HepG2 (cell line): ENCODE results near the gene DAPK3. TPM values are rescaled to one million over a fixed set of nuclear protein-coding genes. Genes with fewer than 3 reads are reported as not detected.

Experiments
- NCOA1 ChIP-seq: sonication (generic); formaldehyde crosslinking; IDR thresholded peaks from 2 replicates; pipeline ENCODE4 v1.9.0; 2021; ENCODE audit warnings: missing genetic modification reagents
- NFIB ChIP-seq: sonication (generic); formaldehyde crosslinking; IDR thresholded peaks from 2 replicates; pipeline ENCODE4 v1.9.0; 2021; ENCODE audit warnings: missing genetic modification reagents, mild to moderate bottlenecking, borderline replicate concordance
- REL ChIP-seq: sonication (generic); formaldehyde crosslinking; conservative IDR thresholded peaks from 2 replicates; pipeline ENCODE4 v1.8.0; 2022; ENCODE audit warnings: mild to moderate bottlenecking, missing genetic modification reagents, moderate library complexity
- REXO4 ChIP-seq: sonication (generic); formaldehyde crosslinking; IDR thresholded peaks from 2 replicates; pipeline ENCODE4 v1.8.0; 2022; ENCODE audit warnings: missing genetic modification reagents, mild to moderate bottlenecking, borderline replicate concordance
- SALL1 ChIP-seq: sonication (generic); formaldehyde crosslinking; IDR thresholded peaks from 2 replicates; pipeline ENCODE4 v1.8.0; 2022; ENCODE audit warnings: mild to moderate bottlenecking, missing genetic modification reagents
- ZNF101 ChIP-seq: sonication (generic); formaldehyde crosslinking; IDR thresholded peaks from 2 replicates; pipeline ENCODE4 v1.4.0; 2020; ENCODE audit warnings: mild to moderate bottlenecking, low read depth, missing genetic modification reagents, borderline replicate concordance
- ZNF614 ChIP-seq: IDR thresholded peaks from 2 replicates; pipeline ENCODE4 v1.6.1; 2018; ENCODE audit warnings: missing biosample characterization, missing genetic modification reagents, inconsistent platforms, borderline replicate concordance
- ZNF652 ChIP-seq: IDR thresholded peaks from 2 replicates; pipeline ENCODE4 v1.6.1; 2016; ENCODE audit warnings: low read depth, borderline replicate concordance
- ZNF737 ChIP-seq: sonication (generic); formaldehyde crosslinking; IDR thresholded peaks from 2 replicates; pipeline ENCODE4 v1.5.0; 2020; ENCODE audit warnings: missing genetic modification reagents, mild to moderate bottlenecking, borderline replicate concordance
- polyA plus RNA-seq, 8 experiments: library from polyadenylated mRNA; depleted of rRNA in 3 of 8; stranded (reverse) in 7 of 8; unstranded in 1 of 8; fragments of >200 nt; fragmentation: Illumina TruSeq in 4 of 8; extraction: Trizol in 4 of 8; gene quantifications; 2 replicates each; pipeline versions ENCODE4 v1.2.1 to v1.2.3, GENCODE V29; 2011 to 2016; ENCODE audit warnings: low read depth in 4 of 8, missing spikeins in 1 of 8, mixed read lengths in 1 of 8; ENCODE audit not compliant: insufficient read depth in 1 of 8
- total RNA-seq, 5 experiments: library from RNA; depleted of rRNA; stranded (reverse); fragments of >200 nt; fragmentation: Illumina TruSeq; extraction: Trizol; gene quantifications; 2 replicates each; pipeline ENCODE4 v1.2.3, GENCODE V29; 2016; ENCODE audit warnings: low read depth in 1 of 5
- TF ChIP-seq, protein P1 (sequence below): sonication (generic); formaldehyde crosslinking; IDR thresholded peaks from 2 replicates; pipeline ENCODE4 v1.4.0; 2020; ENCODE audit warnings: mild to moderate bottlenecking, missing genetic modification reagents
- TF ChIP-seq, protein P2 (sequence below): sonication (generic); formaldehyde crosslinking; IDR thresholded peaks from 2 replicates; pipeline ENCODE4 v1.8.0; 2022; ENCODE audit warnings: low read depth, missing genetic modification reagents
- TF ChIP-seq, protein P3 (sequence below), 2 experiments: sonication (generic) in 1 of 2; formaldehyde crosslinking in 1 of 2; IDR thresholded peaks; 2 replicates each; pipeline versions ENCODE4 v1.5.1 to v1.6.1; 2011 to 2020; ENCODE audit warnings: borderline replicate concordance in 1 of 2, low read depth in 1 of 2, low read length in 1 of 2, mild to moderate bottlenecking in 1 of 2, missing genetic modification reagents in 1 of 2, moderate library complexity in 1 of 2
- TF ChIP-seq, protein P4 (sequence below): sonication (generic); formaldehyde crosslinking; IDR thresholded peaks from 2 replicates; pipeline ENCODE4 v1.4.0; 2020; ENCODE audit warnings: low read depth, mild to moderate bottlenecking, missing genetic modification reagents

DAPK3 gene
- total and polyA plus RNA-seq, 2 of the 13 experiments (the other 11 are each of a cell fraction or from before 2014, with no cell fraction given), result 30.5 to 37.3 TPM

DNA sequence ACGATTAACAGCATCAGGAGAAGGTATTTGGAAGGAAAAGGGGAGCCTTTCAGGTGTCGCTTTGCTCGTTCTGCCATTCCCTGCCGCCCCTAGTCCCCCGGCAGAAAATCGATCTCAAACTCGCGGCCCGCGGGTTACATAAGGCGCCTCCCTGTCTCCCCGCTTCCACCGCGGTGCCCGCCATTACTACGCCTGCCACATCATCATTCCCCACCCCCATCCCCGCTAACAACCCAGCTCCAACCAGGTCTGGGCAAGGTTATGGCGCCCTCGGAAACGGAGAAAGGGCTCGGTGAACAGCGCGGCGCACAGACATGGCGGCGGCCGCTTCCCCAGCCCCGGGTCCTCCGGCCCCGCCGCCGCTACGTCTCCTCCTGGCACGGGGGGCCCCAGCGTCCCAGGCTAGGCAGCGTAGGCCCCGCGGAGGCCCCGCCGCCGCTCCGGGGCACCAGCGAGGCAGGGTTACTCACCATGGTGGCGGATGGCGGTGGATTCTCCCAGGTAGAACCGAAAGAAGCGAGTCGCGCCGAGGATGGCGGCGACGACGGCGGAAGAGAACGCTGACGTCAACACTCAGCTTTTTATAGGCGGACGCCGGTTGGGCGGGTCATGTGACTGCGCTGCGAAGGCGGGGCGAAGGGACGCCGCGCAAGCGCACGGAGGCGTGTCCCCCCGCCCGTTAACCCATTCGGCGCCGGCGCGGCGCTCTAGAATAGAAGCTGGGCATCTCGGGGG is 14.2 kb upstream of the DAPK3 start, which contains the start of gene EEF2 (continued):
- TF ChIP-seq, protein P1, sequence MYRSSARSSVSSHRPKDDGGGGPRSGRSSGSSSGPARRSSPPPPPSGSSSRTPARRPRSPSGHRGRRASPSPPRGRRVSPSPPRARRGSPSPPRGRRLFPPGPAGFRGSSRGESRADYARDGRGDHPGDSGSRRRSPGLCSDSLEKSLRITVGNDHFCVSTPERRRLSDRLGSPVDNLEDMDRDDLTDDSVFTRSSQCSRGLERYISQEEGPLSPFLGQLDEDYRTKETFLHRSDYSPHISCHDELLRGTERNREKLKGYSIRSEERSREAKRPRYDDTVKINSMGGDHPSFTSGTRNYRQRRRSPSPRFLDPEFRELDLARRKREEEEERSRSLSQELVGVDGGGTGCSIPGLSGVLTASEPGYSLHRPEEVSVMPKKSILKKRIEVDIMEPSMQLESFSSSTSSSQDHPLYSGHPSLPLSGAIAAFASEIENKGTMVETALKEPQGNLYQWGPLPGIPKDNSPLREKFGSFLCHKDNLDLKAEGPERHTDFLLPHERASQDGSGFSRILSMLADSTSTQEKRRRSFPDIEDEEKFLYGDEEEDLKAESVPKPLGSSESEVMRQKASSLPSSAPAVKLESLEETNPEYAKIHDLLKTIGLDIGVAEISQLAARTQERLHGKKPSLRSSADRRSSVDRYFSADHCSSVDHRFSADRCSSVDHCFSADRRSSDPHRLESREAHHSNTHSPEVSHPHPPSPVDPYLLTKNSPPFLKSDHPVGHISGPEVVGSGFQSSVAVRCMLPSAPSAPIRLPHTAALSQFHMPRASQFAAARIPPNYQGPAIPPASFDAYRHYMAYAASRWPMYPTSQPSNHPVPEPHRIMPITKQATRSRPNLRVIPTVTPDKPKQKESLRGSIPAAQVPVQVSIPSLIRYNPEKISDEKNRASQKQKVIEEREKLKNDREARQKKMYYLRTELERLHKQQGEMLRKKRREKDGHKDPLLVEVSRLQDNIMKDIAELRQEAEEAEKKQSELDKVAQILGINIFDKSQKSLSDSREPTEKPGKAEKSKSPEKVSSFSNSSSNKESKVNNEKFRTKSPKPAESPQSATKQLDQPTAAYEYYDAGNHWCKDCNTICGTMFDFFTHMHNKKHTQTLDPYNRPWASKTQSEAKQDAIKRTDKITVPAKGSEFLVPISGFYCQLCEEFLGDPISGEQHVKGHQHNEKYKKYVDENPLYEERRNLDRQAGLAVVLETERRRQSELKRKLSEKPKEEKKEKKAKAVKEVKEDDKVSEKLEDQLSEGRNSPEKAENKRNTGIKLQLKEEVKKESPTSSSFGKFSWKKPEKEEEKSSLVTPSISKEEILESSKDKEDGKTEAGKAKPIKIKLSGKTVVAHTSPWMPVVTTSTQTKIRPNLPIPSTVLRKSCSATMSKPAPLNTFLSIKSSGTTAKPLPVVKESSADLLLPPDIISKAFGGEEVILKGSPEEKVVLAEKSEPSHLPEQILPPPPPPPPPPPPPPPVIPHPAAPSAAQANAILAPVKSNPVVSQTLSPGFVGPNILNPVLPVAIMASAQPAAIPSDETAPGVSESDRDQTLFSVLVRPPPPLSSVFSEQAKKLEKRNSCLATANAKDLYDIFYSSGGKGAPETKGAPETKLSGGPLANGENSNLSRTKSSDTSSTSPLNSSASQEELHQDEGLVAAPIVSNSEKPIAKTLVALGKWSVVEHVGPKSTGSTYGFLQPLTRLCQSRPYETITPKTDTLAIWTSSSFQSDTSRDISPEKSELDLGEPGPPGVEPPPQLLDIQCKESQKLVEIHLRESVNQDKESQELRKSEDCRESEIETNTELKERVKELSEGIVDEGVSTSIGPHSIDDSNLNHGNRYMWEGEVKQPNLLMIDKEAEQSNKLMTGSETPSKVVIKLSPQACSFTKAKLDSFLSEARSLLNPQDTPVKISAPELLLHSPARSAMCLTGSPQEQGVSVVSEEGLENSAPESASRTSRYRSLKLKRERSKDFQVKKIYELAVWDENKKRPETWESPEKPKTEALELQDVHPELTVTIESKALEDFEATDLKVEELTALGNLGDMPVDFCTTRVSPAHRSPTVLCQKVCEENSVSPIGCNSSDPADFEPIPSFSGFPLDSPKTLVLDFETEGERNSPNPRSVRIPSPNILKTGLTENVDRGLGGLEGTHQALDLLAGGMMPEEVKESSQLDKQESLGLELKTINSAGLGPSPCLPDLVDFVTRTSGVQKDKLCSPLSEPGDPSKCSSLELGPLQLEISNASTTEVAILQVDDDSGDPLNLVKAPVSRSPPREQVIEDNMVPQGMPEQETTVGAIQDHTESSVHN, result no peak
- peak; percentile 95 for TF ChIP-seq REL (CRISPR knock-in tag)
- peak; percentile 100 for TF ChIP-seq ZNF652 (CRISPR knock-in tag)
- TF ChIP-seq ZNF614 (CRISPR knock-in tag), result peak; percentile 74; the same call in 1 of the 2 replicates
- TF ChIP-seq ZNF101 (CRISPR knock-in tag), result peak; percentile 73; the same call in 1 of the 2 replicates
- TF ChIP-seq, protein P2, sequence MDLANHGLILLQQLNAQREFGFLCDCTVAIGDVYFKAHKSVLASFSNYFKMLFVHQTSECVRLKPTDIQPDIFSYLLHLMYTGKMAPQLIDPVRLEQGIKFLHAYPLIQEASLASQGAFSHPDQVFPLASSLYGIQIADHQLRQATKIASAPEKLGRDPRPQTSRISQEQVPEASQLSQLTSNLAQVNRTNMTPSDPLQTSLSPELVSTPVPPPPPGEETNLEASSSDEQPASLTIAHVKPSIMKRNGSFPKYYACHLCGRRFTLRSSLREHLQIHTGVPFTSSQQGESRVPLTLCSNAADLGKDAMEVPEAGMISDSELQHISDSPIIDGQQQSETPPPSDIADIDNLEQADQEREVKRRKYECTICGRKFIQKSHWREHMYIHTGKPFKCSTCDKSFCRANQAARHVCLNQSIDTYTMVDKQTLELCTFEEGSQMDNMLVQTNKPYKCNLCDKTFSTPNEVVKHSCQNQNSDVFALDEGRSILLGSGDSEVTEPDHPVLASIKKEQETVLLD (CRISPR knock-in tag), result 0 out of 2 replicates have a peak, but pooled peaks have one; percentile 53
- 0 out of 2 replicates have a peak, but pooled peaks have one; percentile 48 for TF ChIP-seq REXO4 (CRISPR knock-in tag)
- TF ChIP-seq, protein P3, sequence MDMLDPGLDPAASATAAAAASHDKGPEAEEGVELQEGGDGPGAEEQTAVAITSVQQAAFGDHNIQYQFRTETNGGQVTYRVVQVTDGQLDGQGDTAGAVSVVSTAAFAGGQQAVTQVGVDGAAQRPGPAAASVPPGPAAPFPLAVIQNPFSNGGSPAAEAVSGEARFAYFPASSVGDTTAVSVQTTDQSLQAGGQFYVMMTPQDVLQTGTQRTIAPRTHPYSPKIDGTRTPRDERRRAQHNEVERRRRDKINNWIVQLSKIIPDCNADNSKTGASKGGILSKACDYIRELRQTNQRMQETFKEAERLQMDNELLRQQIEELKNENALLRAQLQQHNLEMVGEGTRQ (IDR thresholded peaks at IDR 0.05; ENCODE audit: low read depth, low read length), result peak; percentile 93
- TF ChIP-seq, protein P3 (CRISPR knock-in tag; IDR thresholded peaks at IDR 0.05; ENCODE audit: borderline replicate concordance), result peak; percentile 96; the same call in 1 of the 2 replicates
- TF ChIP-seq NCOA1 (CRISPR knock-in tag), result 0 out of 2 replicates have a peak, but pooled peaks have one; percentile 40
- no peak for TF ChIP-seq ZNF737 (CRISPR knock-in tag)
- TF ChIP-seq SALL1, result peak; percentile 96
- TF ChIP-seq, protein P4, sequence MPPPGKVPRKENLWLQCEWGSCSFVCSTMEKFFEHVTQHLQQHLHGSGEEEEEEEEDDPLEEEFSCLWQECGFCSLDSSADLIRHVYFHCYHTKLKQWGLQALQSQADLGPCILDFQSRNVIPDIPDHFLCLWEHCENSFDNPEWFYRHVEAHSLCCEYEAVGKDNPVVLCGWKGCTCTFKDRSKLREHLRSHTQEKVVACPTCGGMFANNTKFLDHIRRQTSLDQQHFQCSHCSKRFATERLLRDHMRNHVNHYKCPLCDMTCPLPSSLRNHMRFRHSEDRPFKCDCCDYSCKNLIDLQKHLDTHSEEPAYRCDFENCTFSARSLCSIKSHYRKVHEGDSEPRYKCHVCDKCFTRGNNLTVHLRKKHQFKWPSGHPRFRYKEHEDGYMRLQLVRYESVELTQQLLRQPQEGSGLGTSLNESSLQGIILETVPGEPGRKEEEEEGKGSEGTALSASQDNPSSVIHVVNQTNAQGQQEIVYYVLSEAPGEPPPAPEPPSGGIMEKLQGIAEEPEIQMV (CRISPR knock-in tag), result peak; percentile 49; the same call in 1 of the 2 replicates
- TF ChIP-seq NFIB, result no peak
